Tibial nerve (tissue), 4 donors: ENCODE measurements around the gene PSKH1.

Source experiments
- CTCF ChIP-seq, 5 experiments: fragments of 200-600 bp in 3 of 5; fragments of 450-650 bp in 2 of 5; sonication (generic) in 3 of 5; IDR thresholded peaks; one replicate each; pipeline ENCODE4 v1.5.1; 2016 to 2019; ENCODE audit warnings: antibody characterized with exemption in 5 of 5, mild to moderate bottlenecking in 3 of 5, moderate library complexity in 2 of 5
- EP300 ChIP-seq, 2 donors: sonication (generic); formaldehyde crosslinking; IDR thresholded peaks; one replicate each; pipeline ENCODE4 v1.6.1; 2017; ENCODE audit warnings: antibody characterized with exemption in 2 of 2, mild to moderate bottlenecking in 1 of 2
- POLR2A ChIP-seq, 2 donors: fragments of 450-650 bp; IDR thresholded peaks; one replicate each; pipeline ENCODE4 v1.6.1; 2017; ENCODE audit warnings: antibody characterized with exemption in 2 of 2, mild to moderate bottlenecking in 2 of 2, moderate library complexity in 2 of 2

- no peak for TF ChIP-seq EP300 (IDR thresholded peaks at IDR 0.05)
- TF ChIP-seq CTCF (IDR thresholded peaks at IDR 0.05), result no peak
- no peak for TF ChIP-seq POLR2A (IDR thresholded peaks at IDR 0.05)
Measured at GRCh38 chr16:67963662-67964321, 70.7 kb downstream of the PSKH1 start.
